ENCODE results near the gene ST7. TPM values are rescaled to one million over a fixed set of nuclear protein-coding genes. Genes with fewer than 3 reads are reported as not detected.

Gene ST7
- total RNA-seq, 1 experiment from 2014 or later, result 12.4 TPM

DNA sequence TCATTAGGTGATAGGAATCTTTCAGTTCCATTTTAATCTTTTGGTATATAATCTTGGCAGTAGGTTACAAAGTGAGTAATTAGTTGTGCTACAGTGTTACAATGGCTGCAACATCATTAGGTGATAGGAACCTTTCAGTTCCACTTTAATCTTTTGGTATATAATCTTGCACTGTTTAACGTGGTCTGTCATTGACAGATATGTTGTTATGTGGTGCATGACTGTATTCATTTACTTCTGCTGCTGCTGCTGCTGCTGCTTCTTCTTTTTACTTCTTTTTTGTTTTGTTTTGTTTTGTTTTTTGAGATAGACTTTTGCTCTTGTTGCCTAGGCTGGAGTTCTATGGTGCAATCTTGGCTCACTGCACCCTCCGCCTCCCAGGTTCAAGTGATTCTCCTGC, 28.6 kb downstream of the ST7 start:
- ChIA-PET POLR2A (no interaction called here), CTCF (no interaction called here)
- Mint-ChIP-seq H3K4me3 (no peak overlapping the region), H3K27ac (no peak overlapping the region), H3K36me3 (no peaks in the 10 kb centered on the region), H3K9me3 (no peaks in the 10 kb centered on the region), H3K27me3 (ENCODE audit: low read depth) (no peaks in the 10 kb centered on the region), H3K4me1 (0 out of 2 replicates have a peak, but pooled peaks cover 3% of the 10 kb centered on the region)
- no peak for TF ChIP-seq EMX1 (CRISPR knock-in tag; IDR thresholded peaks at IDR 0.05)
- DNase-seq (ENCODE audit: low spot score) (no peak), ATAC-seq (no peak)

DNA sequence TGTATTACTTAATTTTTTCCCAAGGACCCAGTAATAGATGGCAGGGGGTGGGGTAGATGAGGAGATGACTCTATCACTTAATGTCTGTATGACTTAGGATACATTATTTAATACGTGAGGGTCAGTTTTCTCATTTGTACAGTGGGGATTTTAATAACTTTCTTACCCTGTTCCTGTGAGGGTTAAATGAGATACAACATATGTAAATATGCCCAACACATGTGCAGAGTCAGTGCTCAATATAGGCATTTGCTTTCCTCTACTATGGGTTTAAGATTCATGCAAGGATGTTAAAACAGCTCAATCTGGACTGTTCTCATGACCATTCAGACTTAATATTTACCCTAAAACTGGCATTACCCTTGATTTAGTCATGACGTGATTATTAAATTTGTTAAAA, 31.2 kb downstream of the ST7 start:
- CTCF ChIA-PET, result interaction anchor here (0.8 to 2.5 kb wide), 11 partner anchors 9 to 141 kb away, joined by 3 to 20 read pairs (median 4); partner anchors contain the start of gene ST7
- H3K27ac Mint-ChIP-seq, result no peak overlapping the region
- DNase-seq (ENCODE audit: low spot score) (no peak), ATAC-seq (no peak)
- no peaks in the 10 kb centered on the region for H3K36me3 Mint-ChIP-seq
- POLR2A ChIA-PET, result no interaction called here
- no peak overlapping the region for H3K4me3 Mint-ChIP-seq
- no peaks in the 10 kb centered on the region for H3K27me3 Mint-ChIP-seq (ENCODE audit: low read depth)
- no peak for TF ChIP-seq EMX1 (CRISPR knock-in tag; IDR thresholded peaks at IDR 0.05)
- TF ChIP-seq, protein P1, sequence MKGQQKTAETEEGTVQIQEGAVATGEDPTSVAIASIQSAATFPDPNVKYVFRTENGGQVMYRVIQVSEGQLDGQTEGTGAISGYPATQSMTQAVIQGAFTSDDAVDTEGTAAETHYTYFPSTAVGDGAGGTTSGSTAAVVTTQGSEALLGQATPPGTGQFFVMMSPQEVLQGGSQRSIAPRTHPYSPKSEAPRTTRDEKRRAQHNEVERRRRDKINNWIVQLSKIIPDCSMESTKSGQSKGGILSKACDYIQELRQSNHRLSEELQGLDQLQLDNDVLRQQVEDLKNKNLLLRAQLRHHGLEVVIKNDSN (CRISPR knock-in tag; IDR thresholded peaks at IDR 0.05), result no peak
- no peak for TF ChIP-seq NFATC4 (CRISPR knock-in tag; IDR thresholded peaks at IDR 0.05)
- TF ChIP-seq, protein P2, sequence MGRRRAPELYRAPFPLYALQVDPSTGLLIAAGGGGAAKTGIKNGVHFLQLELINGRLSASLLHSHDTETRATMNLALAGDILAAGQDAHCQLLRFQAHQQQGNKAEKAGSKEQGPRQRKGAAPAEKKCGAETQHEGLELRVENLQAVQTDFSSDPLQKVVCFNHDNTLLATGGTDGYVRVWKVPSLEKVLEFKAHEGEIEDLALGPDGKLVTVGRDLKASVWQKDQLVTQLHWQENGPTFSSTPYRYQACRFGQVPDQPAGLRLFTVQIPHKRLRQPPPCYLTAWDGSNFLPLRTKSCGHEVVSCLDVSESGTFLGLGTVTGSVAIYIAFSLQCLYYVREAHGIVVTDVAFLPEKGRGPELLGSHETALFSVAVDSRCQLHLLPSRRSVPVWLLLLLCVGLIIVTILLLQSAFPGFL (CRISPR knock-in tag; IDR thresholded peaks at IDR 0.05; ENCODE audit: borderline replicate concordance), result no peak
- TF ChIP-seq, protein P3, sequence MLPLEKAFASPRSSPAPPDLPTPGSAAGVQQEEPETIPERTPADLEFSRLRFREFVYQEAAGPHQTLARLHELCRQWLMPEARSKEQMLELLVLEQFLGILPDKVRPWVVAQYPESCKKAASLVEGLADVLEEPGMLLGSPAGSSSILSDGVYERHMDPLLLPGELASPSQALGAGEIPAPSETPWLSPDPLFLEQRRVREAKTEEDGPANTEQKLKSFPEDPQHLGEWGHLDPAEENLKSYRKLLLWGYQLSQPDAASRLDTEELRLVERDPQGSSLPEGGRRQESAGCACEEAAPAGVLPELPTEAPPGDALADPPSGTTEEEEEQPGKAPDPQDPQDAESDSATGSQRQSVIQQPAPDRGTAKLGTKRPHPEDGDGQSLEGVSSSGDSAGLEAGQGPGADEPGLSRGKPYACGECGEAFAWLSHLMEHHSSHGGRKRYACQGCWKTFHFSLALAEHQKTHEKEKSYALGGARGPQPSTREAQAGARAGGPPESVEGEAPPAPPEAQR (CRISPR knock-in tag; IDR thresholded peaks at IDR 0.05), result no peak
- TF ChIP-seq, protein P4, sequence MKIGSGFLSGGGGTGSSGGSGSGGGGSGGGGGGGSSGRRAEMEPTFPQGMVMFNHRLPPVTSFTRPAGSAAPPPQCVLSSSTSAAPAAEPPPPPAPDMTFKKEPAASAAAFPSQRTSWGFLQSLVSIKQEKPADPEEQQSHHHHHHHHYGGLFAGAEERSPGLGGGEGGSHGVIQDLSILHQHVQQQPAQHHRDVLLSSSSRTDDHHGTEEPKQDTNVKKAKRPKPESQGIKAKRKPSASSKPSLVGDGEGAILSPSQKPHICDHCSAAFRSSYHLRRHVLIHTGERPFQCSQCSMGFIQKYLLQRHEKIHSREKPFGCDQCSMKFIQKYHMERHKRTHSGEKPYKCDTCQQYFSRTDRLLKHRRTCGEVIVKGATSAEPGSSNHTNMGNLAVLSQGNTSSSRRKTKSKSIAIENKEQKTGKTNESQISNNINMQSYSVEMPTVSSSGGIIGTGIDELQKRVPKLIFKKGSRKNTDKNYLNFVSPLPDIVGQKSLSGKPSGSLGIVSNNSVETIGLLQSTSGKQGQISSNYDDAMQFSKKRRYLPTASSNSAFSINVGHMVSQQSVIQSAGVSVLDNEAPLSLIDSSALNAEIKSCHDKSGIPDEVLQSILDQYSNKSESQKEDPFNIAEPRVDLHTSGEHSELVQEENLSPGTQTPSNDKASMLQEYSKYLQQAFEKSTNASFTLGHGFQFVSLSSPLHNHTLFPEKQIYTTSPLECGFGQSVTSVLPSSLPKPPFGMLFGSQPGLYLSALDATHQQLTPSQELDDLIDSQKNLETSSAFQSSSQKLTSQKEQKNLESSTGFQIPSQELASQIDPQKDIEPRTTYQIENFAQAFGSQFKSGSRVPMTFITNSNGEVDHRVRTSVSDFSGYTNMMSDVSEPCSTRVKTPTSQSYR (CRISPR knock-in tag; IDR thresholded peaks at IDR 0.05), result no peak
- TF ChIP-seq TCF7 (CRISPR knock-in tag; IDR thresholded peaks at IDR 0.05; ENCODE audit: low read depth), result no peak
- TF ChIP-seq, protein P5, sequence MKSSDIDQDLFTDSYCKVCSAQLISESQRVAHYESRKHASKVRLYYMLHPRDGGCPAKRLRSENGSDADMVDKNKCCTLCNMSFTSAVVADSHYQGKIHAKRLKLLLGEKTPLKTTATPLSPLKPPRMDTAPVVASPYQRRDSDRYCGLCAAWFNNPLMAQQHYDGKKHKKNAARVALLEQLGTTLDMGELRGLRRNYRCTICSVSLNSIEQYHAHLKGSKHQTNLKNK (CRISPR knock-in tag; IDR thresholded peaks at IDR 0.05), result no peak
- no peak for TF ChIP-seq SMAD4 (CRISPR knock-in tag; IDR thresholded peaks at IDR 0.05)
- TF ChIP-seq, protein P6, sequence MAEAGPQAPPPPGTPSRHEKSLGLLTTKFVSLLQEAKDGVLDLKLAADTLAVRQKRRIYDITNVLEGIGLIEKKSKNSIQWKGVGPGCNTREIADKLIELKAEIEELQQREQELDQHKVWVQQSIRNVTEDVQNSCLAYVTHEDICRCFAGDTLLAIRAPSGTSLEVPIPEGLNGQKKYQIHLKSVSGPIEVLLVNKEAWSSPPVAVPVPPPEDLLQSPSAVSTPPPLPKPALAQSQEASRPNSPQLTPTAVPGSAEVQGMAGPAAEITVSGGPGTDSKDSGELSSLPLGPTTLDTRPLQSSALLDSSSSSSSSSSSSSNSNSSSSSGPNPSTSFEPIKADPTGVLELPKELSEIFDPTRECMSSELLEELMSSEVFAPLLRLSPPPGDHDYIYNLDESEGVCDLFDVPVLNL (CRISPR knock-in tag; IDR thresholded peaks at IDR 0.05; ENCODE audit: borderline replicate concordance, low read depth), result no peak
- TF ChIP-seq FOXK1 (CRISPR knock-in tag; IDR thresholded peaks at IDR 0.05), result no peak
- TF ChIP-seq ZNF416 (CRISPR knock-in tag; IDR thresholded peaks at IDR 0.05), result no peak
- TF ChIP-seq NFYB (CRISPR knock-in tag; conservative IDR thresholded peaks at IDR 0.05; ENCODE audit: low read depth), result no peak
- 0 out of 2 replicates have a peak, but pooled peaks cover 3% of the 10 kb centered on the region for H3K4me1 Mint-ChIP-seq
- H3K9me3 Mint-ChIP-seq, result no peaks in the 10 kb centered on the region

DNA sequence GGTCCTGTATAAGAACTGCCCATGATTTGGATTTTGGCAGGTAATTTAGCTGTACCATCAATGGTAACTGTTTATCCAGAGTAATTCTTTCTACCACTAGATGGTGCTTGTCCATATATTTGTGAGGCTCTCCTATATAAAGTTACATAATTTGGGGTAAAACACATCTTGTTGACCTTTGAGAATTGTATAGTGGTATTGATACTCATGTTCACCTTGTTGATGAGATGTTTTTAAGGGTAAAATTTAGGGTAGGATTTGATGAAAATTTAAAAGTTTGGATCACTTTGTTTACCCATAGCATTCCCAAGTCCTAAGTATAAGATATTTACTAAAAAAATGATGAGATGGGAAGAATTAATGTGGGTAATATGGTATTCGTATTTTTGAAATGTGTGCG, 31.6 kb downstream of the ST7 start:
- Mint-ChIP-seq H3K27ac (no peak overlapping the region), H3K9me3 (no peaks in the 10 kb centered on the region), H3K4me1 (0 out of 2 replicates have a peak, but pooled peaks cover 3% of the 10 kb centered on the region), H3K36me3 (no peaks in the 10 kb centered on the region; the same call in 1 of the 2 replicates), H3K27me3 (ENCODE audit: low read depth) (no peaks in the 10 kb centered on the region), H3K4me3 (no peak overlapping the region)
- DNase-seq (ENCODE audit: low spot score) (no peak), ATAC-seq (peak; percentile 55; the same call in 1 of the 2 replicates)
- ChIA-PET POLR2A (no interaction called here), CTCF (interaction anchor here (0.8 to 2.5 kb wide), 13 partner anchors 9 to 141 kb away, joined by 3 to 20 read pairs (median 4); partner anchors contain the start of gene ST7)
- no peak for TF ChIP-seq TEAD1 (CRISPR knock-in tag; IDR thresholded peaks at IDR 0.05)
- TF ChIP-seq, protein P7, sequence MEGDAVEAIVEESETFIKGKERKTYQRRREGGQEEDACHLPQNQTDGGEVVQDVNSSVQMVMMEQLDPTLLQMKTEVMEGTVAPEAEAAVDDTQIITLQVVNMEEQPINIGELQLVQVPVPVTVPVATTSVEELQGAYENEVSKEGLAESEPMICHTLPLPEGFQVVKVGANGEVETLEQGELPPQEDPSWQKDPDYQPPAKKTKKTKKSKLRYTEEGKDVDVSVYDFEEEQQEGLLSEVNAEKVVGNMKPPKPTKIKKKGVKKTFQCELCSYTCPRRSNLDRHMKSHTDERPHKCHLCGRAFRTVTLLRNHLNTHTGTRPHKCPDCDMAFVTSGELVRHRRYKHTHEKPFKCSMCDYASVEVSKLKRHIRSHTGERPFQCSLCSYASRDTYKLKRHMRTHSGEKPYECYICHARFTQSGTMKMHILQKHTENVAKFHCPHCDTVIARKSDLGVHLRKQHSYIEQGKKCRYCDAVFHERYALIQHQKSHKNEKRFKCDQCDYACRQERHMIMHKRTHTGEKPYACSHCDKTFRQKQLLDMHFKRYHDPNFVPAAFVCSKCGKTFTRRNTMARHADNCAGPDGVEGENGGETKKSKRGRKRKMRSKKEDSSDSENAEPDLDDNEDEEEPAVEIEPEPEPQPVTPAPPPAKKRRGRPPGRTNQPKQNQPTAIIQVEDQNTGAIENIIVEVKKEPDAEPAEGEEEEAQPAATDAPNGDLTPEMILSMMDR (IDR thresholded peaks at IDR 0.05), result peak; percentile 42; the same call in 1 of the 2 replicates

All from WTC11 (cell line).